H1 (cell line): ENCODE results near the gene C17orf113. TPM values are rescaled to one million over a fixed set of nuclear protein-coding genes. Genes with fewer than 3 reads are reported as not detected.

Experiments
- ASH2L ChIP-seq: fragments of 200-600, 300-600 bp; sonication (generic); IDR thresholded peaks from one replicate; pipeline ENCODE4 v1.7.1; 2017; ENCODE audit warnings: low read length
- EP300 ChIP-seq, 2 experiments: IDR thresholded peaks; 1 replicate in 1 of 2; 2 replicates in 1 of 2; pipeline ENCODE4 v1.6.1; 2011 to 2012; ENCODE audit warnings: low read depth in 2 of 2, low read length in 2 of 2, mild to moderate bottlenecking in 2 of 2, borderline replicate concordance in 1 of 2, inconsistent platforms in 1 of 2, moderate library complexity in 1 of 2
- HDAC2 ChIP-seq, 2 experiments: fragments of 300-600 bp in 1 of 2; sonication (generic) in 1 of 2; IDR thresholded peaks; 2 replicates each; pipeline ENCODE4 v1.6.1; 2011 to 2012; ENCODE audit warnings: low read depth in 2 of 2, low read length in 2 of 2, mild to moderate bottlenecking in 2 of 2, moderate library complexity in 2 of 2, borderline replicate concordance in 1 of 2, inconsistent platforms in 1 of 2
- YY1 ChIP-seq: IDR thresholded peaks from 2 replicates; pipeline ENCODE4 v1.6.1; 2011; ENCODE audit warnings: low read depth, mild to moderate bottlenecking, low read length
- polyA plus RNA-seq, 7 experiments: library from polyadenylated mRNA; depleted of rRNA in 3 of 7; stranded (reverse) in 5 of 7; unstranded in 2 of 7; fragments of >200 nt in 5 of 7; fragments of 200-250 nt in 2 of 7; gene quantifications; 1 replicate in 5 of 7; 2 replicates in 1 of 7; 4 replicates in 1 of 7; pipeline versions ENCODE4 v1.2.1 to v1.2.3, GENCODE V29; 2011 to 2013; ENCODE audit warnings: missing spikeins in 2 of 7, mixed read lengths in 2 of 7
- total RNA-seq: library from RNA; stranded (reverse); fragmentation: NEBNext Ultra II Directional; extraction: Animal tissue kit (Norgen Biotek cat#: 25700); gene quantifications from 2 replicates; pipeline ENCODE4 v1.2.1, GENCODE V29; 2021
- TF ChIP-seq, protein P1 (sequence below): IDR thresholded peaks from 2 replicates; pipeline ENCODE4 v1.6.1; 2012; ENCODE audit warnings: inconsistent platforms

C17orf113 gene
- total and polyA plus RNA-seq, 2 of the 8 experiments (the other 6 are each of a cell fraction or from before 2014, with no cell fraction given) = 1.0 to 1.4 TPM

GRCh38 chr17:42055496-42055895 is 5.1 kb upstream of the C17orf113 start (continued):
- no peak for TF ChIP-seq YY1
- TF ChIP-seq EP300 (IDR thresholded peaks at IDR 0.05; ENCODE audit: borderline replicate concordance in 1 of 2, low read depth in 2 of 2, low read length in 2 of 2) = no peak
- TF ChIP-seq, protein P1, sequence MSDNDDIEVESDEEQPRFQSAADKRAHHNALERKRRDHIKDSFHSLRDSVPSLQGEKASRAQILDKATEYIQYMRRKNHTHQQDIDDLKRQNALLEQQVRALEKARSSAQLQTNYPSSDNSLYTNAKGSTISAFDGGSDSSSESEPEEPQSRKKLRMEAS = no peak
- no peak for TF ChIP-seq HDAC2 (IDR thresholded peaks at IDR 0.05; ENCODE audit: borderline replicate concordance in 1 of 2, low read depth in 2 of 2, low read length in 2 of 2)
- TF ChIP-seq ASH2L = no peak
